Fibroblast of the conjunctiva (primary cell): ENCODE results near the gene CEP72.

Experiments used
- DNase-seq: peaks from one replicate; pipeline ENCODE4 v3.0.0-alpha.2; 2010; ENCODE audit warnings: low read depth

CEP72 gene

GRCh38 chr5:639584-640213, 27.6 kb downstream of the CEP72 start:
- no peak for DNase-seq

- no peak for DNase-seq
Measured at GRCh38 chr5:640461-641330, 28.6 kb downstream of the CEP72 start.

DNA sequence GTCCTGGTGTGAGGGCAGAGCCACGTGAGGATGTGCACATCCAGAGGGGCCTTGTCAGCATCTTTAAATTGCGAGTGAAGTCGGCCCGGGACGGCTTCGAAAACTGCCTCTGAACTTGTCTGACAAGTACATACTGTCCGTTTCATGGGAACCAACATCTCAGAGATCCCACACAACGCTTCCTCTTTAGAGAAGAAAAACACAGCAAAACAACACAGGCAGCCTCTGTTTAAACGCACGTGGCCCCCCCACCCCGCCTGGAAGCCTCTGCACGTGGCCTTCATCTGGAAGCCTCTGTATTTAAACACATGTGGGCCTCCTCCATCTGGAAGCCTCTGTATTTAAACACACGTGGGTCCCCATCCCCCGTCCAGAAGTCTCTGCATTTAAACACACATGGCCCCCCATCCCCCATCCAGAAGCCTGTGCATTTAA, 29.2 kb downstream of the CEP72 start:
- DNase-seq, result no peak

- no peak for DNase-seq
Measured at GRCh38 chr5:642481-642880, 30.3 kb downstream of the CEP72 start.

GRCh38 chr5:643351-643801, 31.2 kb downstream of the CEP72 start:
- DNase-seq, result no peak

DNA sequence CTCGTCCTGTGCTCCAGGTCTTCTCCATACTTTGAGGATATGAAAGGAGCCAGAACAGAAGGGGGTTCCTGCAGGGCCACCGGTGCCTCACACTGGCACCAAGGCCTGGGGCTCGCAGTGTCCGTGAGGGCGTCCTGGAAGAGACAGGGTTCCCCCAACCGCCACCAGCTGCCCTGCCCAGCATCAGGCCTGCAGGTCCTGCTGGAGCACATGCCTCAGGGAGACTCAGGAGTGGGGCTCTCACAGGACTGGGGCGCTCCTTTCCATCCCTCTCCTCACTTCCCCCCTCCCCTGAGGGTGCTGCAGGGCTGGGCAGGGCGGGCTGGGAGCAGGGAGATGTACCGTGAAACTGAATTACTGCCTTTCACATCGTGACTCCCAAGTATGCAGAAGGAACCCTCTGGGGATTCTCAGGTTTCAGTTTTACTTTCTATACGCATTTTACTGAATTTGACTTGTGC, 31.7 kb downstream of the CEP72 start:
- no peak for DNase-seq

GRCh38 chr5:644509-644908, 32.4 kb downstream of the CEP72 start:
- DNase-seq, result no peak

DNA sequence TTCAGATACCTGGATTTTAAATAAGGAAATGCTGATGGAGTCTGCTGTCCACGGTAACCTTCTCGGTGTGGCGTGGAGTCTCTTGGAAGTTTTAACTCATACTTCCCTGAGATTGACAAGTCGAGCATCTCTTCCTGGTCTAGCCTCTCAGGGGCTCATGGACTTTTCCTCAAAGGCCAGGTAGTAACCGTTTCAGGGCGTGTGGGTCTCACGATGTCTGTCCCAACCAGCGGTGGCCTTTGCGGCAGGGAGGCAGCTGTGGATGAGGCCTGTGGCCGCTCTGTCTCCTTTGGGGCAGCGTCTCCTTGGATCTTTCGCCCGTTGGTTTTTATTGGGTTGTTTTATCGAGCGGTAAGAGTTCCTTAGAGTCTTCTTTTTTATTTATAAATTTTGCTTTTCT, 32.8 kb downstream of the CEP72 start:
- no peak for DNase-seq

GRCh38 chr5:645421-645820, 33.3 kb downstream of the CEP72 start:
- no peak for DNase-seq

- DNase-seq, result no peak
Measured at GRCh38 chr5:646396-647201, 34.5 kb downstream of the CEP72 start.

GRCh38 chr5:647311-647710, 35.2 kb downstream of the CEP72 start:
- no peak for DNase-seq

DNA sequence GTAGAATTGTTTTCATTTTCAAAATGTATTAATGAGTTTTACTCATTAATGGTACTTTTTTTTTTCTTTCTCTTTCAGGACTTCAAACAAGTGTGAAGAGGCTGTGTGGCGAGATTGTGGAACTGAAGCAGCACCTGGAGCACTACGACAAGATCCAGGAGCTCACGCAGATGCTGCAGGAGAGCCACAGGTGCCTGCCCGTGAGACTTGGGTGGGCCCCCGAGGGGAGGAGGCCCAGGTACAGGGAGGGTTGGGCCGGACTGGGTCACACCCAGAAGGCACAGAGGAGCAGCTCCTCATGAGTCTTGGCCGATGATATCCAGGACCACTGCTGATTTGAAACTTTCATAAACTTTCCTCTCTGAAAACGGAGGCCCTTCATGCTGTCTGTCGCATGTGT, 35.6 kb downstream of the CEP72 start:
- DNase-seq, result no peak

DNA sequence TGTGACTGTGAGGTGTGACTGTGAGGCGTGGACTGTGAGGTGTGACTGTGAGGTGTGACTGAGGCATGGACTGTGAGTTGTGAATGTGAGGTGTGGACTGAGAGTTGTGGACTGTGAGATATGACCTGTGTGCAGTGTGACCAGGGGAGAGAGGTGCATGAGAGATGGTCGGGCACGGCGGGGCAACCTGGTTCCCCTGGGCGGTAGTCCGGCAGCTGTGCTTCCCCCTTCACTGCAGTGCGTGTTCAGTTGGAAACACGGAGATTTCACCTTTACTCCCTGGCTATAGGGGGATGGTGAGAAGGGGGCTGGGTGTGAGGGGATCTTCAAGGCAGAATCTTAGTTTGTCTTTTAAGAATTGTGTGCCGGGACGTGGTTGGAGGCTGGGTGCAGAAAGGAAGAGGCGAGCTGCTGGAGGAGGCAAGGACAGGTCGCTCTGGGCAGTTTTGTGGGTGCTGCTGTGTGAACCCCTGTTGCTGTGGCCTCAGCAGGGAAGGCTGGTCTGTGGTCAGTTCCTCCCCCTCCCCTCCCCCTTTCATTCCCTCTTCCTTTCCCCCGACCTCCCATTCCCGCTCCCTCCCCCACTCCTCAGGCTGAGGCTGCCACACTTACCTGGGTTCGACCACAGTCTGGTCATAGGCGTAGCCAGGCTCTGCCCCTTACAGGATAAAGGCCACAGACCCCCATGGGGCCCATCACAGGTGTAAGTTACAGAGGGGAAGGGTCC, 39.3 kb downstream of the CEP72 start:
- DNase-seq, result no peak

DNA sequence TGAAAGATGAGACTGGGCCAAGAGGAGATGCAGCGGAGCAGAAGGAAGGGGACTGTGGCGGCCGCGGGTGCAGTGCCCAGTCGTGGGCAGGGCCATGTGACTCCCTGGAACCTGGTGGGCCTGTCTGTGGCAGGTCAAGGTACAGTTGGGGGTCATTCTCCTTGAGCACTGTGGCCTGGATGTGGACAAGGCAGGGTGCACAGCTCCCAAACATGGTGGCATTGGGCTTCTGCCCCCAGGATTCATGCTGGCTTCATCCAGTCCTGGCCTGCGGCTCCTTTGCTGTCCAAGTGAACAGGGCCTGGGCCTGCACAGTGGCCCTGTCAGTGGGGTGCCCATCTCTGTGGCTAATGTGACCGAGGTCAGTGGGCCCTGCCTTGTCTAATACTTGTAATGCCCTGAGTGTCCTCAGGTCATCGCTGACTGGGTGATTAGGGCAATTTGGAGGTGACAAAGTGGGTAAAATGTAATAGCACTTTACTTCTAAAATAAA, 39.9 kb downstream of the CEP72 start:
- DNase-seq, result no peak

DNA sequence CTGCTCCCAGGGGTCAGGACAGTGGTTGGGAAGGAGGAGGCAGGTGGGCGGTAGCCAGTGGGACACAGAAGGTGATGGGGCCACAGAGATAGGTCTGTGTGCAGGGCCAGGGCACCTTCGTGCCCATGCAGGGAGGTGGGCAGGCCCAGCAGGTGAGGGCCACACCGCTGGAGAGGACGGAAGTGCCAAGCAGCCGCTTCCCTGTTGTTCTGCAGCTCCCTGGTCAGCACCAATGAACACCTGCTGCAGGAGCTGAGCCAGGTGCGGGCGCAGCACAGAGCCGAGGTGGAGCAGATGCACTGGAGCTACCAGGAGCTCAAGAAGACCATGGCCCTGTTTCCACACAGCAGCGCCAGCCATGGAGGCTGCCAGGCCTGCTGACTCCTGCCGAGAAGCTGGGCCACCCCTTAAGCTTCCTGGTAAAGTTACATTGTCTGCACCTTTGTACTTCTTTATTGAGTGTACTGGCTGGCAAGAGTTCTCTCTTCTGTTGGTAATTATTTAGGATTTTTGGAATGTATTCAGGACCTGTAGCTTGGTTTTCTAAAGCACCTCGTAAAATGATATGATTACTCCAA, 40.7 kb downstream of the CEP72 start:
- no peak for DNase-seq

DNA sequence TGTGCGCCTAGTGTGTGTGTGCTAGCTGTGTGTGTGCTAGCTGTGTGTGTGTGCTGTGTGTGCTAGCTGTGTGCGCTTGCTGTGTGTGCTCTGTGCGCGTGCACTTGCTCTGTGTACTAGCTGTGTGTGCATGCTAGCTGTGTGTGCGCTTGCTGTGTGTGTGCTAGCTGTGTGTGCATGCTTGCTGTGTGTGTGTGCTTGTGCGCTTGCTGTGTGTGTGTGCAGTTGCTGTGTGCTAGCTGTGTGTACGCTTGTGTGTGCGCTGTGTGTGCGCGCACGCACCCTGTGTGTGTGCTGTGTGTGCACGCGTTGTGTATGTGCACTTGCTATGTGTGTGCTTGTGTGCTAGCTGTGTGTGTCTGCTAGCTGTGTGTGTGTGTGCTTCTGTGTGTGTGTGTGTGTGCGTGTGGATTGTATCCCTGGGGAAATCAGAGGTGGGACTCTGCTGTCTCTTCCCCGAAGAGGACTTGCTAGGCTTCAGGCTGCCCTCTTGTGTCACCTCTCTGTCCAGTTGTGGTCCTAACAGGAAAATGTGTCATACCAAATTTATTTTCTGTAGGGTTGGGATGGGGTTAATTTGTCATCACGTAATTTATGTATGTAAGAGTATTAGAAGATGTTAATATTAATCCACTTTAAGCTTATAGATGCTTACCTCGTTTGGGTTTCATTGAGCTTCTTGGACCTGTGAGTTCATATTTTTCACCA, 42.1 kb downstream of the CEP72 start:
- DNase-seq, result no peak

- DNase-seq, result no peak
Measured at GRCh38 chr5:655406-655805, 43.3 kb downstream of the CEP72 start.

- DNase-seq, result no peak
Measured at GRCh38 chr5:657570-657969, 45.4 kb downstream of the CEP72 start.

DNA sequence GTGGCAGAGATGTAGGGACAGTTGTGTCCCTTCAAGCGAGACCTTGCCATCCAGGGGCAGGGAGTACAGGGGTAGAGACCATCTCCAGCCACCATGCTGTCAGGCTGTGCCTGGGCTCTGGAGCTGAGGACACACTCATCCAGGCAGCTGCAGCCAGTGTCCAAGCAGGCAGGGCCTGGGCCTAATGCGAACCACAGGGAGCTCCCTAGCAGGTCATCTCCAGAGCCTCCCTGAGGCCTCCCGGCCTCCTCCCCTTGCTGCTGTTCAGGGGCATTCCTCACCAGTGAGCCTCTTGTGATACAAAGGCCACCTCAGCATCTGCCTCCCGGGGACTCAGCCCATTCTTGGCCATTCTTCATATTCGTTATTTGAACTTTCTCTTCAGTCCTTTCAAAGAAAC, 46.0 kb downstream of the CEP72 start:
- DNase-seq, result no peak

GRCh38 chr5:659496-660263, 47.5 kb downstream of the CEP72 start:
- DNase-seq, result no peak
